Measurements from ENCODE around the gene GLIS1. TPM values are rescaled to one million over a fixed set of nuclear protein-coding genes. Genes with fewer than 3 reads are reported as not detected.

GLIS1 gene
- total RNA-seq, 1 experiment from 2014 or later: 1.7 TPM

GRCh38 chr1:53606651-53607051, 132.3 kb downstream of the GLIS1 start:
- no peak for ATAC-seq

DNA sequence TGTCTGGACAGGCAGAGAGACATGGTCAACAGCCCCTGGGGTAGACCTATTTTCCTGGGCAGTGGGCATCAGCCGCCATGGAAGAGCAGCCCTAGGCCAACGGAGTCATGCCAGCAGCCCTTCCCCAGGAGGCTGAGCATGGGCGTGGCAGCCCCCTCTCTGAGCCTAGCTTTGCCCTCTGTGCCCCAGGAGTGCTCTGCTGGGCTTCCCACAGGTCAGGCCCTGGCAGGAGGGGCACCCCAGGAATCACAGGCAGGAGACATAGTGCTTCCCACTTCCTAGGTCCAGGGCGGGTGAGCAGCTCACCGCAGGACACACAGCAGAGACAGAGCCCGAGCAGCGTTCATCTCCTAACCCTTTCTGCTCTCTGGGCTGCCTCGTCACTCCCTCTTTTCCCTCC, 132.8 kb downstream of the GLIS1 start:
- Histone ChIP-seq H3K9me2 (replicated peaks; ENCODE audit: low read length) (no peaks in the 10 kb centered on the region), H3K79me2 (ENCODE audit: low read length) (no peaks in the 10 kb centered on the region), H3K9ac (ENCODE audit: low read length) (no peak overlapping the region), H3K4me1 (ENCODE audit: insufficient read depth, low read length) (no peaks in the 10 kb centered on the region), H3F3A (ENCODE audit: low read length, unreplicated experiment) (no peaks in the 10 kb centered on the region), H3K27me3 (ENCODE audit: low read length) (no peaks in the 10 kb centered on the region), H3K36me3 (ENCODE audit: low read depth, low read length) (no peaks in the 10 kb centered on the region), H3K4me2 (ENCODE audit: low read length) (no peak overlapping the region), H4K20me1 (ENCODE audit: low read length) (no peaks in the 10 kb centered on the region), H3K4me3 (ENCODE audit: low read length) (no peak overlapping the region), H2AFZ (ENCODE audit: low read length) (no peak overlapping the region), H3K9me3 (ENCODE audit: low read length) (no peaks in the 10 kb centered on the region), H3K27ac (ENCODE audit: low read length) (no peak overlapping the region)
- intact Hi-C loops (cut with micrococcal nuclease): no loop called here
- ATAC-seq: no peak
- CTCF ChIA-PET: no interaction called here
- POLR2A ChIA-PET (ENCODE audit: unreplicated experiment): no interaction called here
- DNase-seq: no peak
- no TSS peak for BruUV-seq (replicated peaks)
- no peak for TF ChIP-seq EZH2phosphoT487 (IDR thresholded peaks at IDR 0.05; ENCODE audit: borderline replicate concordance, low read length)
- TF ChIP-seq EZH2 (IDR thresholded peaks at IDR 0.05; ENCODE audit: low read length, unreplicated experiment): no peak
- TF ChIP-seq, protein P1, sequence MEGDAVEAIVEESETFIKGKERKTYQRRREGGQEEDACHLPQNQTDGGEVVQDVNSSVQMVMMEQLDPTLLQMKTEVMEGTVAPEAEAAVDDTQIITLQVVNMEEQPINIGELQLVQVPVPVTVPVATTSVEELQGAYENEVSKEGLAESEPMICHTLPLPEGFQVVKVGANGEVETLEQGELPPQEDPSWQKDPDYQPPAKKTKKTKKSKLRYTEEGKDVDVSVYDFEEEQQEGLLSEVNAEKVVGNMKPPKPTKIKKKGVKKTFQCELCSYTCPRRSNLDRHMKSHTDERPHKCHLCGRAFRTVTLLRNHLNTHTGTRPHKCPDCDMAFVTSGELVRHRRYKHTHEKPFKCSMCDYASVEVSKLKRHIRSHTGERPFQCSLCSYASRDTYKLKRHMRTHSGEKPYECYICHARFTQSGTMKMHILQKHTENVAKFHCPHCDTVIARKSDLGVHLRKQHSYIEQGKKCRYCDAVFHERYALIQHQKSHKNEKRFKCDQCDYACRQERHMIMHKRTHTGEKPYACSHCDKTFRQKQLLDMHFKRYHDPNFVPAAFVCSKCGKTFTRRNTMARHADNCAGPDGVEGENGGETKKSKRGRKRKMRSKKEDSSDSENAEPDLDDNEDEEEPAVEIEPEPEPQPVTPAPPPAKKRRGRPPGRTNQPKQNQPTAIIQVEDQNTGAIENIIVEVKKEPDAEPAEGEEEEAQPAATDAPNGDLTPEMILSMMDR (conservative IDR thresholded peaks at IDR 0.05; ENCODE audit: low read depth, low read length): no peak

More at GRCh38 chr1:53606651-53607051, 132.3 kb downstream of the GLIS1 start:
- BruUV-seq (replicated peaks): no TSS peak
- no peak for DNase-seq
- no peaks in the 10 kb centered on the region for H3K79me2 ChIP-seq (ENCODE audit: low read length)
- no peak overlapping the region for H3K4me3 ChIP-seq (ENCODE audit: low read length)
- no peaks in the 10 kb centered on the region for H3K9me2 ChIP-seq (replicated peaks; ENCODE audit: low read length)
- POLR2A ChIA-PET (ENCODE audit: unreplicated experiment): no interaction called here
- no peaks in the 10 kb centered on the region for H3K36me3 ChIP-seq (ENCODE audit: low read depth, low read length)
- no peaks in the 10 kb centered on the region for H4K20me1 ChIP-seq (ENCODE audit: low read length)
- H3F3A ChIP-seq (ENCODE audit: low read length, unreplicated experiment): no peaks in the 10 kb centered on the region
- no peak overlapping the region for H2AFZ ChIP-seq (ENCODE audit: low read length)
- intact Hi-C loops (cut with micrococcal nuclease): no loop called here
- no peak overlapping the region for H3K9ac ChIP-seq (ENCODE audit: low read length)
- CTCF ChIA-PET: no interaction called here
- no peaks in the 10 kb centered on the region for H3K27me3 ChIP-seq (ENCODE audit: low read length)
- no peak overlapping the region for H3K4me2 ChIP-seq (ENCODE audit: low read length)
- no peak overlapping the region for H3K27ac ChIP-seq (ENCODE audit: low read length)
- no peaks in the 10 kb centered on the region for H3K4me1 ChIP-seq (ENCODE audit: insufficient read depth, low read length)
- no peak for TF ChIP-seq EZH2phosphoT487 (IDR thresholded peaks at IDR 0.05; ENCODE audit: borderline replicate concordance, low read length)
- TF ChIP-seq, protein P1 (conservative IDR thresholded peaks at IDR 0.05; ENCODE audit: low read depth, low read length): no peak
- TF ChIP-seq EZH2 (IDR thresholded peaks at IDR 0.05; ENCODE audit: low read length, unreplicated experiment): no peak
- no peaks in the 10 kb centered on the region for H3K9me3 ChIP-seq (ENCODE audit: low read length)

- Histone ChIP-seq H3K9me2 (replicated peaks; ENCODE audit: low read length) (no peaks in the 10 kb centered on the region), H3K9me3 (ENCODE audit: low read length) (no peaks in the 10 kb centered on the region), H3K27ac (ENCODE audit: low read length) (no peak overlapping the region), H3K79me2 (ENCODE audit: low read length) (no peaks in the 10 kb centered on the region), H3K4me1 (ENCODE audit: insufficient read depth, low read length) (no peaks in the 10 kb centered on the region), H3K4me3 (ENCODE audit: low read length) (no peak overlapping the region), H4K20me1 (ENCODE audit: low read length) (no peaks in the 10 kb centered on the region), H3K27me3 (ENCODE audit: low read length) (no peaks in the 10 kb centered on the region), H3K9ac (ENCODE audit: low read length) (no peak overlapping the region), H3K4me2 (ENCODE audit: low read length) (no peak overlapping the region), H3F3A (ENCODE audit: low read length, unreplicated experiment) (no peaks in the 10 kb centered on the region), H2AFZ (ENCODE audit: low read length) (no peak overlapping the region), H3K36me3 (ENCODE audit: low read depth, low read length) (no peaks in the 10 kb centered on the region)
- ChIA-PET CTCF (no interaction called here), POLR2A (ENCODE audit: unreplicated experiment) (no interaction called here)
- ATAC-seq: no peak
- no peak for TF ChIP-seq EZH2 (IDR thresholded peaks at IDR 0.05; ENCODE audit: low read length, unreplicated experiment)
- TF ChIP-seq, protein P1 (conservative IDR thresholded peaks at IDR 0.05; ENCODE audit: low read depth, low read length): no peak
- TF ChIP-seq EZH2phosphoT487 (IDR thresholded peaks at IDR 0.05; ENCODE audit: borderline replicate concordance, low read length): no peak
- no peak for DNase-seq
- no TSS peak for BruUV-seq (replicated peaks)
- intact Hi-C loops (cut with micrococcal nuclease): no loop called here
Measured at GRCh38 chr1:53605181-53605580, 133.8 kb downstream of the GLIS1 start.
